Skeletal muscle cell (primary cell): ENCODE data around the gene SLX4.

Experiments used
- DNase-seq: peaks from one replicate; pipeline ENCODE4 v3.0.0-alpha.2; 2010; ENCODE audit warnings: low read depth
- H3K4me3 ChIP-seq: 2 replicates; pipeline ENCODE4 v1.5.1; 2011; ENCODE audit warnings: low read depth, mild to moderate bottlenecking, control low read depth, low read length, moderate library complexity

The SLX4 gene

GRCh38 chr16:3566990-3567389, 44.4 kb downstream of the SLX4 start:
- DNase-seq = no peak
- no peak overlapping the region for H3K4me3 ChIP-seq

GRCh38 chr16:3564889-3565141, 46.6 kb downstream of the SLX4 start:
- no peak for DNase-seq
- no peak overlapping the region for H3K4me3 ChIP-seq

- no peak overlapping the region for H3K4me3 ChIP-seq
- no peak for DNase-seq
Measured at GRCh38 chr16:3564130-3564888, 47.1 kb downstream of the SLX4 start.

GRCh38 chr16:3562914-3563480, 48.4 kb downstream of the SLX4 start:
- H3K4me3 ChIP-seq = no peak overlapping the region
- no peak for DNase-seq

GRCh38 chr16:3561626-3562025, 49.8 kb downstream of the SLX4 start:
- DNase-seq = no peak
- no peak overlapping the region for H3K4me3 ChIP-seq

DNA sequence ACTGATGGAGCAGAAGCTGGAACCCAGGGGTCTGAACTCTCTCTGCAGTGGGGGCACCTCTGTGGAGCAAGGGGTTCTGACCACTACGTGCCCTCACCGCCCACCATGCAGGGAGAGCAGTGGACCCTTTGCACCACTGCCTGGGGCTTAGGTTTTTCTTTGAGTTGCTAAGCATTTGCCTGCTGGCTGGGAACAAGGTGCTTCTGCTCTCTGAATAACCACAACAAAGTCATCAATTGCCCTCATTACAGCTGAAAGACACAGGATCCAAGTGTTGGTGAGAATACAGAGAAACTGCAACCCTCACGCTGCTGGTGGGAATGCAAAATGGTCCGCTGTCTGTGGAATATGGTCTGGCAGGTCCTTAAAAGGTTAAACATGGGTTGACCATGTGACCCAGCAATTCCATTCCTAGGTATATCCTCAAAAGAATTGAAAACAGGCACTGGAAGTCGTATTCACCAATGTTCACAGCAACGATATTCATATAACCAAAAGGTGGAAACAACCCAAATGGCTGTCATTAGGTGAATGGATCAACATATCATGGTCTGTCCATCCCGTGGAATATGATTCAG, 57.0 kb downstream of the SLX4 start:
- H3K4me3 ChIP-seq = no peak overlapping the region
- DNase-seq = no peak

GRCh38 chr16:3553138-3553923, 58.1 kb downstream of the SLX4 start:
- DNase-seq = no peak
- H3K4me3 ChIP-seq = no peak overlapping the region

DNA sequence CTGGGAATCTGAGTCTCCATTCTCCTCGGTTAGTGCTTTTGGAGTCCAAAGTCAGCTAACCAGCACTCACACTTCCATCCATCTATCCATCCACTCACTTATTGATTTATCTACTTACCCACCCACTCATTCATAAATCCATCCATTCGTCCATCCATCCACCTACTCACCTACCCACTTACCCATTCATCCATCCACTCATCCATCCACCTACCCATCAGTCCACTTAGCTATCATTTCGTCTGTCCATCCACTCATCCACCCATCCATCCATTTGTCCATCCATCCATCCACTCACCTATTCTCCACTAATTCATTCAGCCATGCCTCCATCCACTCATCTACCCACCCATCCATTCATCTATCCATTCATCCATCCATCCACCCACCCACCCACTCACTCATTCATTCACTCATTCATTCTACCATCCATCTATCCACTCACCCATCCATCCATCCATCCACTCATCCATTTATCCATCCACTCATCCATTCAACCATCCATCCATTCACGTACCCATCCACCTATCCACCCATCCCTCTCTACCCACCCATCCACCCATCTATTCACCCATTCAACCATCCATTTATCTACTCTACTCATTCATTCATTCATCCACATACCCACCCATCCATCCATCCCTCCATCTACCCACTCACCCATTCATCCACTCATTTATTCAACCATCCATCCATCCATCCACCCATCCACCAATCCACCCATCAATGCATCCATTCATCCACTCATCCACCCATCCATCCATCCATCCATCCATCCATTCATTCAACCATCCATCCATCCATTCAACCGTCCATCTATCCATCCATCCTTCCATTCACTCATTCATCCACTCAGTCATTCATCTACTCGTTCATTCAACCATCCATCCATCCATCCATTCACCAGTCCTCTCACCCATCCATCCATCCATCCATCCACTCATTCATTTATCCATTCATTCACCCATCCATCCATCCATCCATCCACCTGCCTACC, 60.3 kb downstream of the SLX4 start:
- no peak overlapping the region for H3K4me3 ChIP-seq
- no peak for DNase-seq

- H3K4me3 ChIP-seq = no peak overlapping the region
Measured at GRCh38 chr16:3549906-3550305, 61.5 kb downstream of the SLX4 start.

DNA sequence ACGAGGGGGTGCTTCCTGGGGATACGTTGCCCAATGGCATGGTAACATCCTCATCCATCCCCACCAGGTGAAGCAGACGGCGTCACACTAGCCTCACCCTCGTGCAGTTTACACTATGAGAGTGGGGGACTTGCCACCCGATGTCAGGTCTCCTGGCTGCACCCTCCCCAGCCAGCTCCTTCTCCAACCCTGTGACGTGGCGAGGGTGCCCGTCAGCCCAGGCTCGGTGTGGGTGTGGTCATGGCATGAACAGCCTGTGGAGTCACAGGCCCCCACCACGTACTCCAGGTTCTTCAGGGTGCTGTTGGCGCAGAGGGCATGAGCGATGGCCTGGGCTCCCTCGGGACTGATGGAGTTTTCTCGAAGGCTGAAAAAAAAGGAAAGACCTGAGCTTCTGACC, 62.5 kb downstream of the SLX4 start:
- no peak for DNase-seq
- H3K4me3 ChIP-seq = no peak overlapping the region

More at GRCh38 chr16:3549906-3550305, 61.5 kb downstream of the SLX4 start:
- no peak for DNase-seq

- DNase-seq = no peak
- no peak overlapping the region for H3K4me3 ChIP-seq
Measured at GRCh38 chr16:3548445-3548844, 63.0 kb downstream of the SLX4 start.

- DNase-seq = no peak
Measured at GRCh38 chr16:3546986-3547682, 64.3 kb downstream of the SLX4 start.

GRCh38 chr16:3542601-3543373, 68.6 kb downstream of the SLX4 start:
- no peak overlapping the region for H3K4me3 ChIP-seq
- no peak for DNase-seq

More at GRCh38 chr16:3546986-3547682, 64.3 kb downstream of the SLX4 start:
- H3K4me3 ChIP-seq = no peak overlapping the region

- no peak for DNase-seq
- H3K4me3 ChIP-seq = no peak overlapping the region
Measured at GRCh38 chr16:3541527-3542155, 69.8 kb downstream of the SLX4 start.

DNA sequence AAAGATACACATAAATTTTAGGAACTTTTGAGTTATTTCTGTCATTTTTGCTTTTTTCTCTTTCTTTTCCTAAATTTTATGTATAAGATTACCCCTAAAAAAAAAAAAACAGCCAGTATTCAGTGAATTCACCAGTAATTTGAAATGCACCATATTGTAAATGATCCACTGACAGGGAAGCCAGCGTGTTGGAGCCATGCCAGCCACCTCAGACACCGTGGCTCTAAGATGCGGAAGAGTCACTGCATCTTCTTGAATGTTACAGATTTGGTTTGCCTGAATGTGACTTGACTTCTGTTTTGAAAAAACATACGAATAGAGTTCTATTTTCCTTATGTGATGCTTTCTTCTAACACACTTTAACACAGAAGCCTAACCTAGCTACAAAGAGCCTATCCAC, 73.2 kb downstream of the SLX4 start:
- no peak overlapping the region for H3K4me3 ChIP-seq

GRCh38 chr16:3536851-3537250, 74.6 kb downstream of the SLX4 start:
- no peak for DNase-seq
- no peak overlapping the region for H3K4me3 ChIP-seq

More for the DNA sequence above, 73.2 kb downstream of the SLX4 start:
- DNase-seq = no peak

GRCh38 chr16:3536271-3536731, 75.1 kb downstream of the SLX4 start:
- peak; percentile 53 for DNase-seq
- H3K4me3 ChIP-seq = no peak overlapping the region
